GM19025 (cell line): Measurements from ENCODE around the gene ZYG11B.
"Not testable (repeated sequence)": the region's sequence is repeated elsewhere in the genome, so short reads cannot be mapped to it uniquely, and the experiment has no call there.

Source experiments
- ATAC-seq: cut with Tn5 transposase; IDR thresholded peaks from one replicate; pipeline ENCODE4 v1.9.1; 2021; ENCODE audit warnings: mild to moderate bottlenecking, low read depth, moderate library complexity; ENCODE audit not compliant: unreplicated experiment

ZYG11B gene

DNA sequence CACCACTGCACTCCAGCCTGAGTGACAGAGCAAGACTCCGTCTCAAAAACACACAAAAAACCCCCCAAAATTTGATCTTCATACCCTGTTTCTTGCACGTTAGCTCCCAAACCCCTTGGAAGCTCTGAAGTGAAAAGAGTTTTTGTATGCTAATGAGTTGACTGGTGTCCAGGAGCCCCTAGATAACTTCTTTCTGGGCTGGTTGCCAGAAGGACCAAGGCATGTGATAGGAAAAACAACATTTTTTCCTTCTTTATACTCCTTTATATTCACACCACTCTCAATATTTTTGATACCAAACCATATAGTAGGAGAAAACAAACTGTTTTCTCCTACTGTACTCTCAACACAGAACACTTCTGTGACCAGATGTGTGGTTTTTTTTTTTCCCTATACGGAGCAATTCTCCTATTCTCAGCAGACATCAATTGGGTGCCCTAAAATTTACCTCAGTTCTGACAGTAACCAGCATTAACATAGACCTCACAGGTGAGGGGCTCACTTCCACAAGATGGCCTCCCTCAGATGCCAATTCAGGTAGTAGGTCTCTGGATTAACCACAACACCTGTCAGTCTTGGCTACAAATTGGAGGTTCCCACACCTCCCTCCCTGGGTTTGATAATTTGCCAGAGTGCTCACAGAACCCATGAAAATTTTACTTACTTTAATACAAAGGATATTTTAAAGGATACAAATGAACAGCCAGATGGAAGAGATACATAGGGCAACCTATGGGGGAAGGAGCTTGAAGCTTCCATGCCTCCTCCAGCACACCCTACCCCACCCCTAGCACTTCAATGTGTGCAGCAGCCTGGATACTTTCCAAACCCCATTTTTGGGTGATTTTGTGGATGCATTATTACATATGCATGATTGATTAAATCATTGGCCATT is 25.6 kb downstream of the ZYG11B start:
- no peak for ATAC-seq

GRCh38 chr1:52752484-52752826 is 26.2 kb downstream of the ZYG11B start:
- no peak for ATAC-seq

GRCh38 chr1:52753169-52753568 is 26.9 kb downstream of the ZYG11B start:
- ATAC-seq = no peak

DNA sequence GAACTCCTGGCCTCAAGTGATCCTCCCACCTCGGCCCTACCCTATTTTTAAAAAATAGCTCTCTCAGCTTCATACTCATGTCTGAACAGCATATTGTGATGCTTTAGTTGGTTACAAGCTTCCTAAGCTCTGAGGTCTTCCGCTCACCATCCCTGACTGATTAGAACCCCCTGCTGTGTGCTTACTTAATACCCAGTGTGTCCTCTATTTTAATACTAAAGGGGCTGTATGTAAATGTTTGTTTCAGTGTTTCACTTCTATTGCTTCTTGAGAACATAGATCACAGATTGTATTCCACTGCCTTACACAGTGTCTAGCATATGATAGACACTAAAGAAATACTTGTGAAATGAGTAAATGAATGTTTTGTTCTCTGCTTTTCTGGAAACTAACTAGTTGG is 29.8 kb downstream of the ZYG11B start:
- ATAC-seq = no peak

DNA sequence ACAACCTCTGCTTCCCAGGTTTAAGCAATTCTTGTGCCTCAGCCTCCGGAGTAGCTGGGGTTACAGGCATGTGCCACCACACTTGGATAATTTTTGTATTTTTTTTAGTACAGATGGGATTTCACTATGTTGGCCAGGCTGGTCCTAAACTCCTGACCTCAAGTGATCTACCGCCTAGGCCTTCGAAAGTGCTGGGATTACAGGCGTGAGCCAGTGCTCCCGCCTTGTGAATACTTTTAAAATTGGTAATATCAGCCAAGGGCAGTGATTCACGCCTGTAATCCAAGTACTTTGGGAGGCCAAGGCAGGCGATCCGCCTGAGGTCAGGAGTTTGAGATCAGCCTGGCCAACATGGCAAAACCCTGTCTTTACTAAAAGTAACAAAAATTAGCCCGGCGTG is 33.7 kb downstream of the ZYG11B start:
- no peak for ATAC-seq

GRCh38 chr1:52767596-52768280 is 41.5 kb downstream of the ZYG11B start:
- ATAC-seq = no peak

- ATAC-seq = no peak
These were observed 43.2 kb downstream of the ZYG11B start for GRCh38 chr1:52769346-52770033.

DNA sequence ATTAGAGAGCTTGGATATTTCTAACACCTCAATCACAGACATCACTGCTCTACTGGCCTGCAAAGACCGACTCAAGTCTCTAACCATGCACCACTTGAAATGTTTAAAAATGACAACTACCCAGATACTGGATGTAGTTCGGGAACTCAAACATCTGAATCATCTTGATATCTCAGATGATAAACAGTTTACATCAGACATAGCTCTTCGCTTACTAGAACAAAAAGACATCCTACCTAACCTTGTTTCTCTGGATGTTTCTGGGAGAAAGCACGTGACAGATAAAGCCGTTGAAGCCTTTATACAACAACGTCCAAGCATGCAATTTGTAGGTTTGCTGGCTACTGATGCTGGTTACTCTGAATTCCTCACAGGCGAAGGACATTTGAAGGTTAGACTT is 45.1 kb downstream of the ZYG11B start:
- ATAC-seq = no peak

DNA sequence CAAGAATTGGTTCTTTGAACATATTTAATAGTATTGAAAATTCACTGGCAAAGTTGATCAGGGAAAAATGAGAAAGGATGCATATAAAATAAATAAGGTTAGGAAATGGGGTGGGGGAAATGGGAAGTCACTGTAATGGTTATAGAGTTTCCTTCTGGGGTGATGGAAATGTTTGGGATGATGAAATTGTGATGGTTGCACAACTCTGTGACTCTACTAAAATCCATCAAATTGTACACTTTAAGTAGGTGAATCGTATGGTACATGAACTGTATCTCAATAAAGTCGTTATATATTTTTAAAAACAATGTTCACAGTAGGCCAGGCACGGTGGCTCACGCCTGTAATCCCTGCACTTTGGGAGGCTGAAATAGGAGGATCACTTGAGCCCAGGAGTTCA is 59.9 kb downstream of the ZYG11B start:
- ATAC-seq = no peak

GRCh38 chr1:52790429-52790828 is 64.2 kb downstream of the ZYG11B start:
- ATAC-seq = not testable (repeated sequence)

- no peak for ATAC-seq
These were observed 65.8 kb downstream of the ZYG11B start for GRCh38 chr1:52792036-52792435.

DNA sequence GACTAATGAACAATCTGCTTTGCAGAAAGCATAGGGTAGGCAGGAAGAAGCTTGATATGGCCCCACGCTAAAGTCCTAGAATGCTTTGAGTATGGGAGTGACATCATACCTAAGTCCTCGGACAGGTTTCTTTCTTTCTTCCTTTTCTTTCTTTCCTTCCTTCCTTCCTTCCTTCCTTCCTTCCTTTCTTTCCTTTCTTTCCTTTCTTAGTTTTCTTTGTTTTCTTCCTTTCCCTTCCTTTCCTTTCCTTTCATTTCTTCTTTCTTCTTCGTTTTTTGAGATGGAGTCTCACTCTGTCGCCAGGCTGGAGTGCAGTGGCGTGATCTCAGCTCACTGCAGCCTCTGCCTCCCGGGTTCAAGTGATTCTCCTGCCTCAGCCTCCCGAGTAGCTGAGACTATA is 67.5 kb downstream of the ZYG11B start:
- ATAC-seq = not testable (repeated sequence)

- ATAC-seq = no peak
These were observed 69.2 kb downstream of the ZYG11B start for GRCh38 chr1:52795464-52795863.

GRCh38 chr1:52798331-52798730 is 72.1 kb downstream of the ZYG11B start:
- no peak for ATAC-seq

DNA sequence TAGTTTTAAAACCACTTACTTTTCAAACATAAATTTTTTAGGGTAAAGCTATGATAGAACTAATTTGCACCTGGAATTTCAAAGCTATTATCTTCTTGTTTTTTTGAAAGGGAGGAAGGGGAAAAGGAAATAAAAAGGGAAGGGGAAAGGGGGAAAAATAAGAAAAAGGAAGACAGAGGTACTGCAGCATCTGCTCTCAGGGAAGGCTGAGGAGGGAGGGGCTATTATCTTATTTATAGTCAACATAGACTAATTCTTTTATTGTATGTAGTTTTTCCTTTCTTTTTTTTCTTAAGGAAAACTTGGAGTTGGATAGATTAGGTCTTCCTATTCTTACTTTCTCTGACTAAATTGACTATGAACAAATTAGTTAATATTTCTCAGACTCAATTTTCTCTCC is 74.8 kb downstream of the ZYG11B start:
- ATAC-seq = no peak

GRCh38 chr1:52804083-52804482 is 77.8 kb downstream of the ZYG11B start:
- ATAC-seq = not testable (repeated sequence)

GRCh38 chr1:52814465-52814864 is 88.2 kb downstream of the ZYG11B start:
- no peak for ATAC-seq

- ATAC-seq = not testable (repeated sequence)
These were observed 94.6 kb downstream of the ZYG11B start for GRCh38 chr1:52820830-52821229.

- ATAC-seq = no peak
These were observed 99.6 kb downstream of the ZYG11B start for GRCh38 chr1:52825868-52826267.

- no peak for ATAC-seq
These were observed 108.5 kb downstream of the ZYG11B start for GRCh38 chr1:52834798-52835197.

- no peak for ATAC-seq
These were observed 109.8 kb downstream of the ZYG11B start for GRCh38 chr1:52836035-52836434.
